Left colon (tissue), 2 donors: Measurements from ENCODE around the gene HIRIP3. TPM values are rescaled to one million over a fixed set of nuclear protein-coding genes. Genes with fewer than 3 reads are reported as not detected.

Source experiments
- ATAC-seq: fragments of 200-7000 bp; cut with Tn5 transposase; one replicate; pipeline ENCODE4 v1.9.1; 2020; ENCODE audit warnings: mild to moderate bottlenecking, moderate library complexity
- DNase-seq, 2 donors: peaks; one replicate each; pipeline ENCODE4 v3.0.0-alpha.2; 2020
- intact Hi-C, 2 donors: fragments of 100-400 bp; cut with DNase I in 1 of 2; cut with micrococcal nuclease in 1 of 2; formaldehyde crosslinking; loops; one replicate each; pipeline versions ENCODE4 v1.11.2 to v1.14.0; 2022; cut with DNase I, micrococcal nuclease
- total RNA-seq, 2 donors: library from RNA; stranded (reverse); fragmentation: NEBNext Ultra II Directional; extraction: Animal tissue kit (Norgen Biotek cat#: 25700); gene quantifications; one replicate each; pipeline ENCODE4 v1.2.1, GENCODE V29; 2021
- donor health status: DM: no; HTN: no; CAD: no.
- donor health status: DM: yes; HTN: yes; CAD: no.

HIRIP3 gene
- total RNA-seq, 2 donors from 2014 or later, result 7.6 to 11.9 TPM

DNA sequence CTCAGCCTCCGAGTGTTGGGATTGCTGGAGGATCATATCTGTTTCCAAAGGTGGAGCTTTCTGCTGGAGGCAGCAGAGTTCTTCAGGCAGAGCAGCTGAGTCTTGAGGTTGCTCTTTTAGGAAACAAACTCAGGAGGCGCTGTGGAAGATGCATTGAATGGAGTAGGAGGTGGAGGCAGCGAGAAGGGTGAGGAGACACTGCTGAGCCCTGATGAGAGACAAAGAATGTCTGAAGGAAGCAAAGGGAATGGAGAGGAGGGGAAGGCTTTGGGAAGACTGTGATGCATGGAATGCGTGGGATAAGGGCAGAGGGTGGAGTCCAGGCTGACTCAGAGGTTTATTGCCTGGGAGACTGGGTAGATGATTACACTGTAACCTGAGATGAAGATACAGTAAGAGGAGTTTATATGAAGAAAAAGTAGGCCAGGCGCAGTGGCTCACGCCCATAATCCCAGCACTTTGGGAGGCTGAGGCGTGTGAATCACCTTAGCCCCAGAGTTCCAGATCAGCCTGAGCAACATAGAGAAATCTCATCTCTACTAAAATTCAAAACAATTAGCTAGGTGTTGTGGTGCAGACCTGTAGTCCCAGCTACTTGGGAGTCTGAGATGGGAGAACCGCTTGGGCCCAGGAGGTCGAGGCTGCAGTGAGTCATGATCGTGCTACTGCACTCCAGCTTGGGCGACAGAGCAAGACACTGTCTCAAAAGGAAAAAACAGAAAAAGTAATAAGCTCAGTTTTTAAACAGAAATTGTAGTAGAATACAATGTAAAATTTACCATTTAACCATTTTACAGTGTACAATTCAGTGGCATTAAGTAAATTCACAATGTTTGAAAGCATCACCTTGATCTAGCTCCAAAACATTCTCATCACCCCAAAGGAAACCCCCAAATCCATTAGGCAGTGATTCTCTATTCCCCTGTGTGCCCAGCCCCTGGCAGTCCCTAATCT, 51.3 kb downstream of the HIRIP3 start:
- intact Hi-C loops, result no loop called here
- ATAC-seq (peak; percentile 94), DNase-seq (peak; percentile 63 to 82)

Other genes starting within 250 kb of the HIRIP3 start
- 1 to 10 TPM; 1.6 to 3.2 TPM for gene C16orf54, start 249.6 kb downstream of the HIRIP3 start, total RNA-seq
- 1,000 to 10,000 TPM; 1,315 to 1,793 TPM for gene ZG16, start 217.4 kb downstream of the HIRIP3 start, total RNA-seq
- 10 to 100 TPM; 53.0 to 55.2 TPM for gene KIF22, start 204.9 kb downstream of the HIRIP3 start, total RNA-seq
- gene MAZ, start 189.1 kb downstream of the HIRIP3 start, total RNA-seq, result 100 to 1,000 TPM; 252 to 365 TPM
- gene PRRT2, start 183.4 kb downstream of the HIRIP3 start, total RNA-seq, result 1 to 10 TPM; 1.3 to 2.0 TPM
- 10 to 100 TPM; 16.8 to 17.4 TPM for gene PAGR1, start 179.5 kb downstream of the HIRIP3 start, total RNA-seq
- gene MVP, start 175.2 kb downstream of the HIRIP3 start, total RNA-seq, result 100 to 1,000 TPM; 467 to 578 TPM
- 10 to 100 TPM; 62.9 to 85.3 TPM for gene CDIPT, start 132.4 kb downstream of the HIRIP3 start, total RNA-seq
- gene SEZ6L2, start 96.1 kb downstream of the HIRIP3 start, total RNA-seq, result 10 to 100 TPM; 11.1 to 13.0 TPM
- gene ASPHD1, start 95.1 kb downstream of the HIRIP3 start, total RNA-seq, result 1 to 10 TPM; 1.7 to 2.0 TPM
- 10 to 100 TPM; 22.2 to 35.2 TPM for gene KCTD13, start 69.4 kb downstream of the HIRIP3 start, total RNA-seq
- 100 to 1,000 TPM; 187 to 192 TPM for gene TMEM219, start 33.5 kb downstream of the HIRIP3 start, total RNA-seq
- 10 to 100 TPM; 44.5 TPM for gene TAOK2, start 21.7 kb downstream of the HIRIP3 start, total RNA-seq
- 10 to 100 TPM; 61.4 to 73.7 TPM for gene INO80E, start 624 bp upstream of the HIRIP3 start, total RNA-seq
- gene DOC2A, start 15.4 kb upstream of the HIRIP3 start, total RNA-seq, result 1 to 10 TPM; 7.5 to 9.2 TPM
- not detected for gene C16orf92, start 27.6 kb upstream of the HIRIP3 start, total RNA-seq
- gene TLCD3B, start 35.7 kb upstream of the HIRIP3 start, total RNA-seq, result under 1 TPM in 1 of 2 donors, not detected in 1; 0.31 TPM
- gene ALDOA, start 70.1 kb upstream of the HIRIP3 start, total RNA-seq, result 1,000 to 10,000 TPM; 1,798 to 1,835 TPM
- 100 to 1,000 TPM; 101 to 106 TPM for gene PPP4C, start 80.4 kb upstream of the HIRIP3 start, total RNA-seq
- 1 to 10 TPM in 1 of 2 donors, under 1 TPM in 1; 0.92 to 1.1 TPM for gene TBX6, start 96.3 kb upstream of the HIRIP3 start, total RNA-seq
- 10 to 100 TPM; 30.5 to 58.2 TPM for gene YPEL3, start 100.6 kb upstream of the HIRIP3 start, total RNA-seq
- 10 to 100 TPM; 62.3 to 88.7 TPM for gene GDPD3, start 117.9 kb upstream of the HIRIP3 start, total RNA-seq
- gene MAPK3, start 127.6 kb upstream of the HIRIP3 start, total RNA-seq, result 100 to 1,000 TPM; 354 to 370 TPM
- 10 to 100 TPM in 1 of 2 donors, 1 to 10 TPM in 1; 7.6 to 24.5 TPM for gene CORO1A, start 188.0 kb upstream of the HIRIP3 start, total RNA-seq
- gene BOLA2B, start 198.0 kb upstream of the HIRIP3 start, total RNA-seq, result 100 to 1,000 TPM; 156 to 192 TPM
- gene SLX1A, start 198.3 kb upstream of the HIRIP3 start, total RNA-seq, result 10 to 100 TPM; 84.5 to 86.9 TPM
- gene SULT1A3, start 203.6 kb upstream of the HIRIP3 start, total RNA-seq, result 10 to 100 TPM; 72.3 to 92.6 TPM